ENCODE data around the gene ATP9A.
A peak's percentile ranks its signal among the peaks of the same experiment; 100 is the strongest.
"Not testable (repeated sequence)": the region's sequence is repeated elsewhere in the genome, so short reads cannot be mapped to it uniquely, and the experiment has no call there.

The ATP9A gene

GRCh38 chr20:51752343-51752951 lies 15.7 kb downstream of the ATP9A start:
- DNase-seq = no peak

GRCh38 chr20:51750770-51751388 lies 17.3 kb downstream of the ATP9A start:
- DNase-seq = no peak

- peak; percentile 30 for DNase-seq
Observed at GRCh38 chr20:51750037-51750769, 18.0 kb downstream of the ATP9A start.

- no peak for DNase-seq
Observed at GRCh38 chr20:51749674-51750036, 18.5 kb downstream of the ATP9A start.

GRCh38 chr20:51747182-51747911 lies 20.8 kb downstream of the ATP9A start:
- DNase-seq = no peak

GRCh38 chr20:51745804-51746203 lies 22.4 kb downstream of the ATP9A start:
- no peak for DNase-seq

- no peak for DNase-seq
Observed at GRCh38 chr20:51740838-51741237, 27.4 kb downstream of the ATP9A start.

- DNase-seq = not testable (repeated sequence)
Observed at GRCh38 chr20:51740308-51740707, 27.9 kb downstream of the ATP9A start.

GRCh38 chr20:51739722-51740249 lies 28.4 kb downstream of the ATP9A start:
- no peak for DNase-seq

- DNase-seq = no peak
Observed at GRCh38 chr20:51738877-51739447, 29.2 kb downstream of the ATP9A start.

GRCh38 chr20:51738261-51738660 lies 29.9 kb downstream of the ATP9A start:
- DNase-seq = not testable (repeated sequence)

- no peak for DNase-seq
Observed at GRCh38 chr20:51736947-51737346, 31.2 kb downstream of the ATP9A start.

- DNase-seq = no peak
Observed at GRCh38 chr20:51735728-51736600, 32.2 kb downstream of the ATP9A start.

- DNase-seq = no peak
Observed at GRCh38 chr20:51734876-51735720, 33.1 kb downstream of the ATP9A start.

- no peak for DNase-seq
Observed at GRCh38 chr20:51733070-51733469, 35.1 kb downstream of the ATP9A start.

- DNase-seq = peak; percentile 74
Observed at GRCh38 chr20:51732096-51732791, 35.9 kb downstream of the ATP9A start.

GRCh38 chr20:51731731-51732095 lies 36.5 kb downstream of the ATP9A start:
- DNase-seq = peak; percentile 65

- no peak for DNase-seq
Observed at GRCh38 chr20:51729771-51730170, 38.4 kb downstream of the ATP9A start.

- no peak for DNase-seq
Observed at GRCh38 chr20:51728737-51729136, 39.5 kb downstream of the ATP9A start.

GRCh38 chr20:51727872-51728271 lies 40.3 kb downstream of the ATP9A start:
- DNase-seq = no peak
